HG03520 (cell line): Measurements from ENCODE around the gene ST7.
A peak's percentile ranks its signal among the peaks of the same experiment; 100 is the strongest.

ENCODE experiments used
- ATAC-seq: cut with Tn5 transposase; IDR thresholded peaks from one replicate; pipeline ENCODE4 v1.9.1; 2021; ENCODE audit warnings: mild to moderate bottlenecking, moderate library complexity; ENCODE audit not compliant: unreplicated experiment

ST7 gene

DNA sequence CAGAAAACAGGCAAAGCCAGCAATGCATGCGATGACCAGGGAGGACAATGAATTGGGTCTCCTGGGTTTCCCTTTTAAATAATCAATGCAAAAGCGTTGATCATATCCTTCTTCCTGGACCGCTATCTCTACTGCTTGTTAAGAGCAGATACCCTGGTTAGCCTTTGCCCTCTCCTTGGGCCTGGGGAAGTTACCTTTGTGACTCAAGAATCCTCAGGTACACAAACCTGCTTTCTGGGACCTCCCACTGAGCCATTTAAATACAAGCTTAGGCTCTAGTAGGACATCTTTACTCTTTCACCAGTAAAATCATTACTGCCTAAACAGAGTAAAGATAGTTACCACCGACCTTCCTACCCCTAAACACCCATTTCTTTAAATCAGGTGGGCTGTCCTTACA lies 195.7 kb downstream of the ST7 start:
- ATAC-seq: no peak

DNA sequence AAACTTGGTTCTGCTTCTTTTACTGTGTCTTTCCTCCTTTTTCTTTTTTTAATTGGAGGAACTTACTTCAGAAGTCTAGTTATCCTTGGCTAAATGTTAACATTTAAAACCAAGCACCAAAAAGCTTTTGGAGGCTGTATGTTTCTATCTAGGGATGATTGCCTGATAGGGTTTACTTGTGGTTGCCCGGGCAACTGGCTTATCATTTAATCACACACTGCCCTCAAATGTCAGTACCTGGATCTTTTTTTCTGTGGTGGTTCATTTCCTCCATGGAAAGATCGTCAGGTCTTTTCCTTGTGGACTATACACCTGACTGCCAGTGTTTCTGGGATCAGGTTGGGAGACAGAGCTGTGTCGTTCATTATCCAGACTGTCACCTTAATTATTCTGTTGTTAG lies 196.4 kb downstream of the ST7 start:
- no peak for ATAC-seq

DNA sequence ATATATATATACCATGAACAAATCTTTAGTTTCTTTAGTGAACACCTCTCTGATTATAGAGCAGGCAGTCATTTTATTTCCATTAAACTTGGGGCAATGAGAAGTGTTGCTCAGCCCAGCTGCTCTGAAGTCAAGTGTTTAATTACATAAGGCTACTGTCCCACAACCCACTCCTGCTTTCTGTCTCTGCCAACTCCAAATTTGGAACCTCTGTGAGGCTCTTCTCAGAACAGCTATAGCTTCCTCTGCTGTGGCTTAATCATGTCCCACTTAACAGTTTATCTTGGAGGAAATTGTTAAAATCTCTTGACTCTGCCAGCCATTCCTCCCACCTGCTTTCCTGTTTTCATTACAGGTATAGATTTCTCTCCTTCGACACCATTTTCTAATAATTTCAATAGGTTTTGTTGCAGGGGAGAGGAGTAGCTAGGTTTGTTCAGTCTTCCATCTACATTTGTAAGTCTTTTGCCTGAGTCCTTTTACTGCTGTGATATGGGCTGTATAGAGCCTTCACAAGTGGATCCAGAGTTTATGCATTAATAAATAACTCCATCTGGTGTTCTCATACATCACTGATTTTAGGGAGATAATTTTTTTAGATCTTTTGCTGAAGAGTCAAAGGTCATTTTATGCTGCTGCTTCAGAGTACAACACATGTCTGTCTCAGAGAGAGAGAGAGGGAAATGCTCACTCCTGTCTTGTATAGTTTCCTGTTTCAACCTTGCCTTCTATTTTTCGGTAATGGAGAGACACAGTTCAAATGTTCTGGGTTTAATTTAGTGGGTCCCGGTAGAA lies 199.1 kb downstream of the ST7 start:
- ATAC-seq: no peak

DNA sequence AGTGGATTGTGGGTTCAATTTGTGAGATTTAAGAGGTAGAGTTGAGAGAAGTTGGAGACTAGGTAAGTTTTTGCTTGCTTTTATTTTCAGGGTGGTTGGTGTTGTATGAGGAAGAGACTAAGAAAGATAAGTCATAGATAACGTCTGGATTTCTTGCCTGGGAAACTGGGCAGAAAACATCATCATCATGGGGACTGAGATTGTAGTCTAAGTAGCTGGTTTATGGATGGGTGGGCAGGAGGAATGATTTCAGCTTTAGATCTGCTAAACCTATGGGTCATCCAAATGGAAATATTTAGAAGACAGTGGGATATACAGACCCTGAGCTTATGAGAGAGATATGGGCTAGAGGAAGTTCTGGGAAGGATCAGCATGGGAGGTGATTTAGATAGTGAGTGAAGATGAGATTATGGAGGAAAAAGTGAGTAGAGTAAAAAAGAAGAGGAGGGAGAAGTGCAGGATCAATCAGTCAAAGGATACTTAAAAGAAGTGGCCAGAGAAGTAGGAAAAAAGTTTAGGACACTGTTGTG lies 199.8 kb downstream of the ST7 start:
- ATAC-seq: no peak

DNA sequence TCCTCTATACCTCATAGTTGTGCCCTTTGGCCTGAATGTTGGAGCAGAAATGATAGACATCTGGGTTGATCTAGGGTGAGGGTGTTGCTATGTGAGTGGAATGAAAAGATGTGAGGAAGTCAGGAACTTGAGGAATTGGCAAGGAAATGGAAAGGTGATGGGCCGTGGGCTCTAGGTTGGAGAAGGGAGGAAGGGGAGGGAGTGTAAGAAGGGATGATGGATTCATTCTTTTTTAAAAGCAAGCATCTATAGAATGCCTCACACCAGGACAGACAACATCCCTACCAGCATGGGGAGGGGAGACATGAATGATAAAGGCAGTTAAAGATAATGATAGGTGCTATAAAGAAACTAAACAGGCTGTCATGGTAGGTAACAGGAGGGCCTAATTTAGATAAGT lies 201.4 kb downstream of the ST7 start:
- ATAC-seq: no peak

DNA sequence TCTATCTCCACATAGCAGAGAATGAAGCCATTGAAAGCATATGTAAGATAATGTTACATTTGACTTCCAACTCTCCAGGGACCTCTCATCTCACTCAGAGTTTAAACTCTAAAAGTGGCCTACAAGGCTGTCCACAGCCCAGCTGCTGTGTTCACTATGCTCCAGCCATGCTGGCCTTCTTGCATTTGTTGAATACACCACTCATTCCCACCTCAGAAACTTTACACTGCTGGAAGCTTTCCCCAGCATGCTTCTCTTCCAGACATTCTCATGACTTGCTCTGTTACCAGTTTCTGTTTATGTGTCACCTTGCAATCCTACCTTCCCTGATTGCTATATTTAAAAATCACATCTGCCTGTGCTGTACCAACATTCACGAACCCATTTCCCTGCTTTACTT lies 202.4 kb downstream of the ST7 start:
- ATAC-seq: no peak

DNA sequence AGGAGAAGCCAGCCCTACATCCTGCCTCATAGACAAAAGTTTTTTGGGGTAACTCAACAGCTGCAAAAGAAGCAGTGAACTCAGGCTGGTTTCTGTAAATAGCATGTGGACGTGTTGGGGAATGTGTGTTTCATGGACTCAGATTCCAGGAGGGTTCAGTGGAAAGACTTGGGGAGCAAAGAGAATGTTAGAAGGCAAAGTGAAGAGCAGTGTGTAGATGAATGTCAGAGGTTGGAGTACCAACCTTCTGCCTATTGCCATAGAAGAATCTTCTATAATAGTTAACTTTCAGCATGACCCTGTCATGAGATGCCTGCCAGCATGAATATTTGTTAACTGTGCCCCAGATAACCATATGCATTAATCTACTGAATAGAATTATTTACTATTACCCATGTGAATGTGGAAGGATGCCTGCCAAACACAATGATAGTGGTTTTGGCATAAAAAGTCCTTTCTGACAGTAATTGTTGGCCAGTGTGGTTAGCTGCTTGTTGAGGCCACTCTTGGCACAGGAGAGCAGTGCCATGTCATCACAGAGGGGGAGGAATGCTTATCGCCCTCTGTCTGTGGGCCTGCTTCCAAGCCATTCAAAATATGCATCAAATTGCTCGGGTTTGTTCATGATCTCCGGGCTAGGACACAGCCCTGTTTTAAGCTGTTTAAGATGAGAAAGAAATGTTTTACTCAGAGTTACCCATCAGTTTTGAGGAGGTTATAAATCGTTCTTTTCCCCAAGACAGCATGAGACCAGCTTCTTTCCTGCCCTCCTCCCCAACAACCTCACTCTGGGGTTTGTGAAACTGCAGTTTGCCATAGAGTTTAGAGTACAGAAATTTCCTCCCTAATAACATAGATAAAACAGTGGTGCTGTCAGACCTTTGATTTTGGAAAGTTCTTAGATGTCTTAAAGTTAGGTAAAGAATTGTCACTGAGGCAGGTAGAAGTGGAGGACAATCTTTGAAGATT lies 204.2 kb downstream of the ST7 start:
- no peak for ATAC-seq

DNA sequence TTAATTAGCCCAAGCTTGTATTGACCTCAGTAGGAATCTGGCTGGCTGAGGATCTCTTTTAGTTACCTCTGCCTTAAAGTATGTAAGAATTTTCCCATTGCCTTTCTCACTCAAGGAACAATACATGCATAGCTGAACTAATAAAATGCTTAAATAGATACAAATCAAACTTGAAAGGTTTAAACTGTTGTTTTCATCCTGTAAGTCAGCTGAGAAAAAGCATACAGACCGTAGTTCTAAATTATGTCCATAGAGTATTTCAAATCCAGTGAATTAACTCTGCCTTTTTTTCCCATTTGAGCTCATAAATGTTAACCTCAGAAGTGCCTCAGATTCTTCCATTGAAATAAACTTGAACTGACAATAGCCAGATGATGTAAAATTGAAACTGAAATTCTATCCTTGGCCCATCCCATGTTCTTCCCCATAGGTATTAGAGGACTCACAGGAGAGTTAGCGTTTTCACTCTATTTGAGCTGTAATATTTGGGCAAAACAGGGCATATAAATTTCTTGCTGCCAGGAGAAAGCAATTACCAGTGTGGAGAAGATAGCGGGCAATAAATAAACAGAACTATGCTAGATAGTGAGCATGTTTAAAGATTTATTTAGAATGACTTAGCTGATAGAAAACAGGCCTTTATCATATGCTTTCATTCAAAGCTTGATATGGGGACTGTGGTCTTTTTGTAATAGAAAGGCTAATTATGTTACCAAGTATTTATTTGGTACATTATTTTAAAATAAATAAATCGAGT lies 205.8 kb downstream of the ST7 start:
- no peak for ATAC-seq

DNA sequence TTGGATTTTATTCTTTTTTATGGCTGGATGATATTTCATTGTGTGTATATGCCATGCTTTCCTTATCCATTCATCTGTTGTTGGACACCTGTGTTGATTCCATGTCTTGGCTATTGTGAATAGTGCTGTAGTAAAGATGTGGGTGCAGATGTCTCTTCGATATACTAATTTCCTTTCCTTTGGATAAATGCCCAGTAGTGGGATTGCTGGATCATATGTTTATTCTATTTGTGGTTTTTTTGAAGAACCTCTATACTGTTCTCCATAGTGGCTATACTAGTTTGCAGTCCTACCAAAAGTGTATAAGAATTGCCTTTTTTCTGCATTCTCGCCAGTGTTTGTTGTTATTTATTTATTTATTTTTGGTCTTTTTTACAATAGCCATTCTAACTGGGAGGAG lies 209.8 kb downstream of the ST7 start:
- ATAC-seq: no peak

DNA sequence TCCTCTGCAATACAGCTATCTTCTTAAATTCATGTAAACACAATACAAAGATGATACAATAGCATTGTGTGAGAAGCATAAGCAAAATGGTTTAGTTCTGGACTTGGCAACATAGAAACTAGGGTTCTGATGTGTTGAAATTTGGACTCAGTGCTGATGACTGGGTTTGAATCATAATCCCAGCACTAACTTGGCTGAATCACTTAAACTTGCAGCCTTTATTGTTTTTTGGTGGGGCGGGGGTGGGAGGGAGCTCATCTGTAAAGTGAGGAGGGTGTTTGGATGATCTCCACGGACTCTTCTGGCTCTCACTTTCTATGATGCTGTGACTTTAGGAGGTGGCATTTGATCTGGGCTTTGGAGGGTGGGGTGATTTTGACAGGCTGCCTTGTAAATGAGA lies 211.3 kb downstream of the ST7 start:
- no peak for ATAC-seq

DNA sequence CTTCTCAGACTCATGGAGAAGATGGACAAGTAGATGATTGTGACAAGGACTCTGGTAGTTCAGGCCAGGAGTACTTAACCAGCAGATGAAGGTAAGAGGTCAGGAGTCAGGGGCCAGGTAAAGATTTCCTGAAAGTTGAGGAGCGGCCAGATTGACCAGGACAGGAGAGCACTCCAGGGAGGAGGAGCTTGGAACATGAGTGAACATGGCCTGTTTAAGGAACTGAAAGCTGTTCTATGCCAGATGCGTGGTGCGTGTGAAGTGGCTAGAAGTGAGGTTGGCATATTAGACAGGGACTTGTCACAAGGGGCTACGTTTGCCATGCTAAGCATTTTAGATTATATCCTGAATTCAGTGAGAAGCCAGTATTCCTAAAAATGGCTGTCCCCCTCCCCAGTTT lies 212.4 kb downstream of the ST7 start:
- ATAC-seq: peak; percentile 73

DNA sequence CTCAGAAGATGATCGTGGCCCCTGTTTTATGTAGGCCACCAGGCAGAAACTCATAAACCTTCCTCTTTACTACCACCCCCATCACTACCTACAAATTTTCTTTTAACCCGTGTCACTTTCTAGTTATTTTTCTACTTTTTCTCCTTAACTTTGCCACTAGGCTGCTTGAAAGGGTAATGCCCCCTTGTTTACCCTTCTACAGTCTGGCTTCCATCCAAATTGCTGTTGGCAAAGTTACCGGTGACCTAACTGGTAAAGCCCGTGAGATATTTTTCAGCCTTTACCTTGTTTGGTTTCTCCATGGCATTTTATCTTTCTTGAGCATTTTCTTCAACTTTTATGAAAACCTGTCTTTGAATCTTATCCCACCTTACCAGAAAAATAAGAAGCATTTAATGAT lies 216.6 kb downstream of the ST7 start:
- ATAC-seq: no peak

DNA sequence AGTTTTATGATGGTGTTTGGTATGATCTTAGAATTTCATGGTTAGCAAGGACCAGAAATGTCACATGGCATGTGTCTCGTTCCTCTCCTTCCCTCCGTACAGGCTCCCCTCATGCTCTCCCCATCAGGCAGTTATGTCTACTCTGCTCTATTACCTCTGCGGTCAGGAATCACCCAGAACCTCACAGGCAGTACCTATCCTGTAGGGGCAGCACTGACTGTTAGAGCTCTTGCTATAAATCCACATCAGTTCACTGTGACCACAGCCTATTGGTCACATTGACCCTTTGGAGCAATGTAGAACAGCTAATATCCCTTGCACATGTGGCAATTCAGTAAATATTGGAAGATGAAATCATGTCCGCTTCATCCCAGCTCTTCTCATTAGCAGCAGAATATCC lies 217.8 kb downstream of the ST7 start:
- no peak for ATAC-seq

DNA sequence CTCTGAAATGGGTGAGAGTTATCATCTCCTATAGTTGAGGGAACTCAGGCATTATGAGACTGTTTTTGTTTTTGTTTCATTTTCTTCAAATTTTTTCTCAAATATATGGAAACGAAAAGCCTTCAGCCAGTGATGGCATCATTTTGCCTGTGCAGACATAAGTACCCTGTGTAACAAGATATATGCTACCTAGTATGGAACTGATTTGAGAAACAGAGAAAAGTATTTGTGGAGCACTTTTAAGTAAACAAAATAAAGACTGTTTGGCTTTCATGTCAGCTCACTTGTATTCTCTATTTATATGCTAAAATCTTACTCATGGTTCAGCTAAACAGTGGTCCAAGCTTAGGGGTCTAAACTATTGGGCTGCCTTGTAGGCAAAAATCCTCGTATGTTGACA lies 219.0 kb downstream of the ST7 start:
- ATAC-seq: no peak

DNA sequence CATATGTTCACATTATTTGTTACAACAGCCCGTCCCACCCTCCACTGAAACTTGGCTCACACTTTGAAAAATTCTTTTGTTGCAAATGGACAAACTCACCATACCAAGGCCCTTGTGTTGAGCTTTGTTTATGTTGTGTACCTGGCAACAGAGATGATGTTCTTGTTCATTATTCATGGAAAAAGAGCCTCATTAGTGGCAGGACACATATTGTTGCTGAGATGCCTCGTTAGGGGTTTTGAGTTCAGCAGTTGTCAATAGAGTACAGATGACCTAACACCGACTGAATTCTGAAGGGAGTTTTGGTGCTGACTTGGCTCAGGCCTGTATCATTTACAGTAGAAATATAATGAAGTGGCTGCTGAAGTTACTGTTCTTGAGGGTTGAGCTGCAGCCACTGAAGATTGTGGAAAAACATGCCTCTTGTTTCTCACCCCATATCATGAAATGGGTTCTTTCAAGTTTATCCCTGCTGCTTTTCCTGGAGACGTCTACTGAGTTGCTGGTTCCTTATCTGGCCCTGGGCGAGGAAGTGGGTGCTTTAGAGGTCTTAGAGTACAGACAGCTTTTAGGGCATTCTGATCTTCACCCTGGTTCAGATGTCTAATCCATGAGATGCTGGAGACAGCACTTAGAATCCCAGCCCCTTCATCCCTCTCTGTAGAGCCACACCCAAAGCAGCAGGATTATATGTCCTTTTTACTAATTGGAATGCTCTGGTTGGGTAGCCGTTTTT lies 219.9 kb downstream of the ST7 start:
- ATAC-seq: no peak

DNA sequence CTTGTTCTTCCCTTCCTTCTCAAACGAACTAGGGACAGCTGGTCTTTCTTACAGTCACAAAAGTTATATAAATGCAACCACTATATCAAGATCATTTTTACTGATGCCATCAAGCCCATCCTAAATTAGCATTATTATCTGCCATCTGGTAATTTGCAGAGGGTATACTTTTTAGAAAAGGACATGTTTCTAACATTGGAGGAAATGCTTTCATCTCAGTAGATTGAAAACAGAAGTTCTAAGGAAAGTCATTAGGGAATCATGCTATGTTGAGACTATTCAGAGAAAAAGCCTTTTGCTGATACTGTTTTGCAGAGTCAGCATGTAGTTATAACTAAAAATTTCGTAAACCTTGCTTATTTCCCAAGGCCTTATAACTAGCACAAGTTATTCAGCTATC lies 222.9 kb downstream of the ST7 start:
- ATAC-seq: no peak

DNA sequence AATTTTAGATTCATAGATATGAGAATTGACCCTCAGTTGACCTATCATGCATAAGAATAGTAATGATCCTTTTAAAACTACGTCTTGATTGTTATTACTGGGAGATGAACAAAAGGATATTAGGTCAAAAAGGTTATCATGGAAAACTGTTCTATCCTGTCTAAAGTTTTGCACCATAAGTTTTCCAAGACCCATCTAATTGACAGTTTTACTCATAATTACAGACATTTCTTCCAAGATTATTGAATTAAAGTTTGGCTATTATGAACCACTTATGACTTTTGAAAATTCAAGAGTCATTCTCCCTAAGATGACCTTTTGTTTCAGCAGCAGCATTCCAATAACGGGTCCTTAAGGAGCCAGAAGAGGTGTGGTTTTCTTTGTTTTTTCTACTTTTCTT lies 225.3 kb downstream of the ST7 start:
- ATAC-seq: no peak

DNA sequence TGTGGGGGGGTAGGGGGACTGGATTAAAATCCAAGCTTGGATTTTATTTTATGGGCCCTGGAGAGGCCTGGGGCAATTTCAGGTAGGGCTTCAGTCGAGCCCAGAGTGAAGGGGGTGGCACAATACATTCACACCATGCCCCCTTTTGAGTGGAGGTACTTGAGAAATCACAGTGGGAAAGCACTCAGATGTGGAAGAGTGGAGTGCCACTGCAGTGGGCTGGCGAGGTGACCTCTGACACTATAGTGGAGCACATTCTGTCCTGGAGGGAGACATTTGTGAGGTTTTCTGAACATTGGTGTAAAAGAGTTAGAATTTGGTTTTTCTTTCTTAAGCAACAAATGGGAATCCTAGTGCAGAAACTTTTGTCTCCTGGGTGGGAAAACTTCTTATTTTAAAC lies 226.4 kb downstream of the ST7 start:
- ATAC-seq: no peak

DNA sequence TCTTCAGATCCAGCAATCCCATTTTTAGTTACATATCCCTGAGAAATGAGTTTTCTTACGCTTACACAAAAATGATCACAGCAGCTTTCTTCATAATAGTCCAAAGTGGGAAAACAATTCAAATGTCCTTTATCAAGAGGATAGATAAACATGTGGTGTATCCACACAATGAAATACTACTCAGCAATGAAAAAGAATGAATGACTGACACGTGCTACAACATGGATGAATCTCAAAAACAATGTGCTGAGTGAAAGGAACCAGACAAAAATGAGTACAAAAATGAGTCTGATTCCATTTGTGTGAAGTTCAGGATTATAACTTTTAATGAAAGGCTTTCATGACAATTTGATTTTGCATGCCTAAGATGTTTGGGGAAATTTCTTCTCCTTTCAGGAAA lies 230.4 kb downstream of the ST7 start:
- ATAC-seq: no peak

DNA sequence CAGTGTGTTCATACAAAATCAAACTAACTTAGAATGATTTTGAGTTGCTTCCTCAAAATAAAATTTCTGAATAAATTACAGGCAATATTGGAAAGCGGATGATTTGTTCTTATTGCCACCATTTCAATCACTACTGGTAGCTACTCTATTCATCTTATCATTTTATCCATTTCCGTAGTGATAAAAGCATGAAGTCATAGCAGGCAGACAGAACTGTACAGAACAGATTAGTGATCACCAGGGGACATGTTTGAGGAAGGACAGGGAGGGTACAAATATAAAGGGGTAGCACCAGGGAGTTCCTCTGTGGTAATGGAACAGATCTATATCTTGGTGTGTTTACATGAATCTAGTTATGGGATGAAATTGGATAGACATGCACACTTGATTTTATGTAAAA lies 231.1 kb downstream of the ST7 start:
- ATAC-seq: no peak

DNA sequence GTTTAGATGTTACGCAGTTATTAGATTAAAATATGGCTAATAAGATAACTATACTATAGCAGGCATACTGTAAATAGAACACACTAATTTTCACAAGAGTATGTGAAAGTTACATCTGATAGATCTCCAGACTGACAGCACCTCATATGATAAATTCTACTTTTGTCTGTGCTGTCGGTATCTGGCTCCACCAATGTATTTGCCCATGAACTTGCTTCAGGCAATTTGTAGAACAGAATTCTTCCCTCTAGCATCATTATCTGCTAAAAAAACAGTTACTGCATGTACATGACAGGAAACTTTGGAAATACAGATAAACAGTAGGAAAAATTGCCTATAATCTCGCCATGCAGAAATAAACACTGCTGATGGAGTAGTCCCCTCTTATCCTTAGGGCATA lies 231.8 kb downstream of the ST7 start:
- ATAC-seq: no peak
